Progenitor cell of endocrine pancreas (in vitro differentiated cells): ENCODE results near the gene ARHGAP10. TPM values are rescaled to one million over a fixed set of nuclear protein-coding genes. Genes with fewer than 3 reads are reported as not detected.

Experiments
- DNase-seq: peaks from one replicate; pipeline ENCODE4 v3.0.0; 2021; ENCODE audit warnings: low spot score; ENCODE audit not compliant: unreplicated experiment
- H3K27ac Mint-ChIP-seq: 2 replicates; pipeline ENCODE4 v1.8.0; 2021; ENCODE audit warnings: mild to moderate bottlenecking, moderate library complexity, mixed read lengths
- H3K27me3 Mint-ChIP-seq: 2 replicates; pipeline ENCODE4 v1.8.0; 2021; ENCODE audit warnings: mixed read lengths
- H3K36me3 Mint-ChIP-seq: 2 replicates; pipeline ENCODE4 v1.8.0; 2022; ENCODE audit warnings: mixed read lengths; ENCODE audit not compliant: insufficient read depth
- H3K4me1 Mint-ChIP-seq: 2 replicates; pipeline ENCODE4 v1.8.0; 2021; ENCODE audit warnings: low read depth, mixed read lengths
- H3K4me3 Mint-ChIP-seq: 2 replicates; pipeline ENCODE4 v1.8.0; 2021; ENCODE audit warnings: low read depth, mild to moderate bottlenecking, moderate library complexity, mixed read lengths
- H3K9me3 Mint-ChIP-seq: 2 replicates; pipeline ENCODE4 v1.8.0; 2021; ENCODE audit warnings: low read depth, mixed read lengths
- CTCF ChIP-seq: fragments of 200-600 bp; sonication (generic); IDR thresholded peaks from one replicate; pipeline ENCODE4 v1.5.0; 2021; ENCODE audit warnings: antibody characterized with exemption, mild to moderate bottlenecking; ENCODE audit not compliant: unreplicated experiment
- total RNA-seq: library from RNA; stranded (reverse); gene quantifications from 2 replicates; pipeline ENCODE4 v1.2.1, GENCODE V29; 2021

Gene ARHGAP10
- total RNA-seq, 1 donor from 2014 or later: 11.0 TPM

- Mint-ChIP-seq H3K27me3 (peaks cover 14% of the 10 kb centered on the region), H3K4me3 (peak overlapping the region; percentile 82), H3K9me3 (no peaks in the 10 kb centered on the region), H3K36me3 (no peaks in the 10 kb centered on the region), H3K4me1 (peaks cover 22% of the 10 kb centered on the region), H3K27ac (peak overlapping the region; percentile 33)
- no peak for DNase-seq
- no peak for TF ChIP-seq CTCF
Observed at GRCh38 chr4:147733716-147734344, 1.9 kb downstream of the ARHGAP10 start.

GRCh38 chr4:147734496-147734895 is 2.6 kb downstream of the ARHGAP10 start:
- Mint-ChIP-seq H3K36me3 (no peaks in the 10 kb centered on the region), H3K4me1 (peaks cover 22% of the 10 kb centered on the region), H3K9me3 (no peaks in the 10 kb centered on the region), H3K4me3 (no peak overlapping the region), H3K27ac (no peak overlapping the region), H3K27me3 (peaks cover 10% of the 10 kb centered on the region)
- no peak for TF ChIP-seq CTCF
- no peak for DNase-seq

GRCh38 chr4:147735413-147736301 is 3.8 kb downstream of the ARHGAP10 start:
- no peak for DNase-seq
- TF ChIP-seq CTCF: no peak
- Mint-ChIP-seq H3K36me3 (no peaks in the 10 kb centered on the region), H3K4me3 (no peak overlapping the region), H3K27me3 (peaks cover 10% of the 10 kb centered on the region), H3K4me1 (peaks cover 17% of the 10 kb centered on the region), H3K9me3 (no peaks in the 10 kb centered on the region), H3K27ac (no peak overlapping the region)

GRCh38 chr4:147736458-147736857 is 4.6 kb downstream of the ARHGAP10 start:
- H3K27me3 Mint-ChIP-seq: peaks cover 10% of the 10 kb centered on the region
- H3K9me3 Mint-ChIP-seq: no peaks in the 10 kb centered on the region
- no peak for TF ChIP-seq CTCF
- peaks cover 20% of the 10 kb centered on the region for H3K4me1 Mint-ChIP-seq
- H3K27ac Mint-ChIP-seq: no peak overlapping the region
- DNase-seq: no peak
- H3K36me3 Mint-ChIP-seq: no peaks in the 10 kb centered on the region
- H3K4me3 Mint-ChIP-seq: no peak overlapping the region

GRCh38 chr4:147737623-147738022 is 5.7 kb downstream of the ARHGAP10 start:
- Mint-ChIP-seq H3K4me3 (no peak overlapping the region), H3K27me3 (peaks cover 10% of the 10 kb centered on the region), H3K36me3 (no peaks in the 10 kb centered on the region), H3K9me3 (no peaks in the 10 kb centered on the region), H3K27ac (no peak overlapping the region), H3K4me1 (peaks cover 24% of the 10 kb centered on the region)
- TF ChIP-seq CTCF: no peak
- no peak for DNase-seq
